Endothelial cell (in vitro differentiated cells): Measurements from ENCODE around the gene CTDSP1. TPM values are rescaled to one million over a fixed set of nuclear protein-coding genes. Genes with fewer than 3 reads are reported as not detected.

Source experiments
- DNase-seq: peaks from one replicate; pipeline ENCODE4 v3.0.0; 2021; ENCODE audit warnings: low spot score
- H3K27ac Mint-ChIP-seq: one replicate; pipeline ENCODE4 v1.8.0; 2021; ENCODE audit warnings: mixed read lengths, inconsistent platforms; ENCODE audit not compliant: unreplicated experiment
- H3K27me3 Mint-ChIP-seq: one replicate; pipeline ENCODE4 v1.8.0; 2021; ENCODE audit warnings: mild to moderate bottlenecking, moderate library complexity, mixed read lengths, inconsistent platforms; ENCODE audit not compliant: unreplicated experiment
- H3K36me3 Mint-ChIP-seq: one replicate; pipeline ENCODE4 v1.8.0; 2021; ENCODE audit warnings: mild to moderate bottlenecking, low read depth, mixed read lengths, inconsistent platforms; ENCODE audit not compliant: unreplicated experiment
- H3K4me1 Mint-ChIP-seq: one replicate; pipeline ENCODE4 v1.8.0; 2021; ENCODE audit warnings: mild to moderate bottlenecking, mixed read lengths, inconsistent platforms; ENCODE audit not compliant: unreplicated experiment
- H3K4me3 Mint-ChIP-seq: one replicate; pipeline ENCODE4 v1.8.0; 2021; ENCODE audit warnings: mild to moderate bottlenecking, mixed read lengths, inconsistent platforms; ENCODE audit not compliant: unreplicated experiment
- H3K9me3 Mint-ChIP-seq: one replicate; pipeline ENCODE4 v1.8.0; 2021; ENCODE audit warnings: mixed read lengths, inconsistent platforms; ENCODE audit not compliant: unreplicated experiment
- total RNA-seq: library from RNA; stranded (reverse); fragmentation: NEBNext Ultra II Directional; extraction: Animal tissue kit (Norgen Biotek cat#: 25700); gene quantifications from one replicate; pipeline ENCODE4 v1.2.1, GENCODE V29; 2021; ENCODE audit not compliant: unreplicated experiment
- TF ChIP-seq, protein P1 (sequence below): fragments of 200-600 bp; sonication (generic); IDR thresholded peaks from one replicate; pipeline ENCODE4 v1.5.0; 2021; ENCODE audit warnings: antibody characterized with exemption; ENCODE audit not compliant: unreplicated experiment

Gene CTDSP1
- total RNA-seq, 1 donor from 2014 or later = 106 TPM

GRCh38 chr2:218367415-218368149, 32.1 kb upstream of the CTDSP1 start:
- H3K4me1 Mint-ChIP-seq = peaks cover 6% of the 10 kb centered on the region
- H3K4me3 Mint-ChIP-seq = no peak overlapping the region
- H3K9me3 Mint-ChIP-seq = no peaks in the 10 kb centered on the region
- no peak overlapping the region for H3K27ac Mint-ChIP-seq
- H3K36me3 Mint-ChIP-seq = no peaks in the 10 kb centered on the region
- H3K27me3 Mint-ChIP-seq = peaks cover 5% of the 10 kb centered on the region
- peak; percentile 77 for DNase-seq
- TF ChIP-seq, protein P1, sequence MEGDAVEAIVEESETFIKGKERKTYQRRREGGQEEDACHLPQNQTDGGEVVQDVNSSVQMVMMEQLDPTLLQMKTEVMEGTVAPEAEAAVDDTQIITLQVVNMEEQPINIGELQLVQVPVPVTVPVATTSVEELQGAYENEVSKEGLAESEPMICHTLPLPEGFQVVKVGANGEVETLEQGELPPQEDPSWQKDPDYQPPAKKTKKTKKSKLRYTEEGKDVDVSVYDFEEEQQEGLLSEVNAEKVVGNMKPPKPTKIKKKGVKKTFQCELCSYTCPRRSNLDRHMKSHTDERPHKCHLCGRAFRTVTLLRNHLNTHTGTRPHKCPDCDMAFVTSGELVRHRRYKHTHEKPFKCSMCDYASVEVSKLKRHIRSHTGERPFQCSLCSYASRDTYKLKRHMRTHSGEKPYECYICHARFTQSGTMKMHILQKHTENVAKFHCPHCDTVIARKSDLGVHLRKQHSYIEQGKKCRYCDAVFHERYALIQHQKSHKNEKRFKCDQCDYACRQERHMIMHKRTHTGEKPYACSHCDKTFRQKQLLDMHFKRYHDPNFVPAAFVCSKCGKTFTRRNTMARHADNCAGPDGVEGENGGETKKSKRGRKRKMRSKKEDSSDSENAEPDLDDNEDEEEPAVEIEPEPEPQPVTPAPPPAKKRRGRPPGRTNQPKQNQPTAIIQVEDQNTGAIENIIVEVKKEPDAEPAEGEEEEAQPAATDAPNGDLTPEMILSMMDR = no peak

DNA sequence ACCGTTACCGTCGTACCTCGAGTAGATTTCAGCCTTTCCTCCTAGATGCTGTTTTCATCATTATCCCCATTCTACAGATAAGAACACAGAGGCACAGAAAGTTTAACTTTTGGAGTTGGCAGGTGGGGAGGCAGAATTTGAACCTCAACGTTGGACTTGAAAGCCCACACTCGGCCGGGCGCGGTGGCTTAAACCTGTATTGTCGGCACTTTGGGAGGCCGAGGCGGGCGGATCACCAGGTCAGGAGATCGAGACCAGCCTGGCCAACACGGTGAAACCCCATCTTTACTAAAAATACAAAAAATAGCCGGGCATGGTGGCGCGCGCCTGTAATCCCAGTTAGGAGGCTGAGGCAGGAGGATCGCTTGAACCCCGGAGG, 31.5 kb upstream of the CTDSP1 start:
- H3K36me3 Mint-ChIP-seq = no peaks in the 10 kb centered on the region
- no peak for DNase-seq
- H3K4me1 Mint-ChIP-seq = peaks cover 3% of the 10 kb centered on the region
- H3K27me3 Mint-ChIP-seq = peaks cover 5% of the 10 kb centered on the region
- no peak overlapping the region for H3K27ac Mint-ChIP-seq
- H3K9me3 Mint-ChIP-seq = no peaks in the 10 kb centered on the region
- TF ChIP-seq, protein P1 = no peak
- H3K4me3 Mint-ChIP-seq = no peak overlapping the region

- TF ChIP-seq, protein P1 = no peak
- H3K27ac Mint-ChIP-seq = no peak overlapping the region
- peaks cover 3% of the 10 kb centered on the region for H3K4me1 Mint-ChIP-seq
- DNase-seq = no peak
- H3K9me3 Mint-ChIP-seq = no peaks in the 10 kb centered on the region
- H3K4me3 Mint-ChIP-seq = no peak overlapping the region
- H3K36me3 Mint-ChIP-seq = no peaks in the 10 kb centered on the region
- H3K27me3 Mint-ChIP-seq = peaks cover 5% of the 10 kb centered on the region
Measured at GRCh38 chr2:218368621-218369153, 31.0 kb upstream of the CTDSP1 start.

DNA sequence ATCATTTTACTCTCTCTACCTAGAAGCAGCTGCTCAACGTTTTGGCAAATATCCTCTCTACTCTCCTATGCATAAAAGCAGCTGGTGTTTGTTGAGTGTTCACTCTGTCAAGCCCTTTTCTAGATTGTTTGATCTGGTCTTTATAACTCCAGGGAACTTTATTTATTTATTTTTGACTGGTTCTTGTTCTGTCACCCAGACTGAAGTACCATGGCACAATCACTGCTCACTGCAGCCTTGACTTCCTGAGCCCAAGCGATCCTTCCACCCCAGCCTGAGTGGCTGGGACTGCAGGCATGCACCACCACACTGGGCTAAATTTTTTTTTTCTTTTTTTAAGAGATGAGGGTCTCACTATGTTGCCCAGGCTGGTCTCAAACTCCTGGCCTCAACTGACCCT, 30.3 kb upstream of the CTDSP1 start:
- Mint-ChIP-seq H3K36me3 (no peaks in the 10 kb centered on the region), H3K4me1 (peaks cover 3% of the 10 kb centered on the region), H3K27ac (no peak overlapping the region), H3K27me3 (peaks cover 5% of the 10 kb centered on the region), H3K9me3 (no peaks in the 10 kb centered on the region), H3K4me3 (no peak overlapping the region)
- DNase-seq = no peak
- TF ChIP-seq, protein P1 = no peak

- Mint-ChIP-seq H3K36me3 (no peaks in the 10 kb centered on the region), H3K27me3 (peaks cover 5% of the 10 kb centered on the region), H3K27ac (no peak overlapping the region), H3K9me3 (no peaks in the 10 kb centered on the region), H3K4me1 (peaks cover 3% of the 10 kb centered on the region), H3K4me3 (no peak overlapping the region)
- TF ChIP-seq, protein P1 = no peak
- no peak for DNase-seq
Measured at GRCh38 chr2:218370410-218371063, 29.1 kb upstream of the CTDSP1 start.
